ENCODE data around the gene ZNF593. TPM values are rescaled to one million over a fixed set of nuclear protein-coding genes. Genes with fewer than 3 reads are reported as not detected.
A peak's percentile ranks its signal among the peaks of the same experiment; 100 is the strongest.

The ZNF593 gene
- total RNA-seq, 1 experiment from 2014 or later = 26.4 TPM

- no peak for DNase-seq (ENCODE audit: low read depth)
These were observed 532 bp upstream of the ZNF593 start for GRCh38 chr1:26169198-26169554.

- no peak for DNase-seq (ENCODE audit: low read depth)
These were observed 739 bp downstream of the ZNF593 start for GRCh38 chr1:26170472-26170821.

DNA sequence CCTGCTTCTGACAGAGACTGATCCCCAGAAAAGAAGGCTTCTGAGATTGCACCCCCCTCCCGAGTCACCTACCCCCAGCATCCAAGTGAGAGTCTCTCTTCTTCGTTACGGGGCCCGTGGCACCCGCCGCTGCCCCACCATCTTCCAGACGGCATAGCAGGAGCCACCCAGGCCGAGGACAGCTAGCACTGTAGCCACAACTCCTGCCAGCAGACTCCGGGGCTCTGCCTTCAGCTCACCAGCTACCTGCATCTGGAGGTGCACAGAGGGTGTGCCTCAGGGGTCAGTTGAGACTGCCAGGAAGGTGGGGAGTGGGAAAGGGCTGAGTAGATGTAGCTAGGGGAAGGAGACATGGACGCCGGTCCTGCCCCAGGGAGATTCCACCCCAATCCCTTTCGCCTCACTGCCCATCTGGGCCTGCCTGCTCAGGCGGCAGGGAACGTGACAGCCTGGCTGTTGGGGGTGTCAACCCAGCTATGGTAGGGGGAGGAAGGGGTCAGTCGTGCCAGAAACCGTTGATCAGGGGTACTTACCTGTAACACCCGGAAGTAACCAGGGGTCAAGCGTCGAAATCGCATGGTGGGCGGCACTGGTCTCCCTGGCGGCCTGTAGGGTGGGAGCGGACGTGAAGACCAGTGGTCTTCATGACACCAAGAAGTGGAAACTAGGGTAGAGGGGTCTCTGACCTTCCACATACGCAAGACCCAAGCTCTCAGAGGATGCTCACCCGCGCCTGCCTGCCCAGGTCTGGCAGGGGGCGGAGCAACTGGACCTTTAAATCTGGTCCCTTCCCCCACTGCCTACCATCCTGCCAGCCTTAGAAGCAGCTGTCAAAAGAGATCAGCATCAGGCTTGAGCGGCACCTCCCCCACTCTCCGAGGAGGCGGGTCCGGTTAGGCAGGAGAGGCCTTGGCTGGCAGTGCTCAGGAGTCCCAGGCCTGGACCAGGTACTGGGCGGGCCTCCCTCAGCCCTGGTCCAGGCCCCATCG is 1.7 kb downstream of the ZNF593 start, which contains the start of gene ZNF593OS:
ZNF593OS (minus strand) TSS at position 749 of the 989 bp plus-strand sequence; CDS start at position 578, 171 bp downstream.
- DNase-seq (ENCODE audit: low read depth) = no peak

DNA sequence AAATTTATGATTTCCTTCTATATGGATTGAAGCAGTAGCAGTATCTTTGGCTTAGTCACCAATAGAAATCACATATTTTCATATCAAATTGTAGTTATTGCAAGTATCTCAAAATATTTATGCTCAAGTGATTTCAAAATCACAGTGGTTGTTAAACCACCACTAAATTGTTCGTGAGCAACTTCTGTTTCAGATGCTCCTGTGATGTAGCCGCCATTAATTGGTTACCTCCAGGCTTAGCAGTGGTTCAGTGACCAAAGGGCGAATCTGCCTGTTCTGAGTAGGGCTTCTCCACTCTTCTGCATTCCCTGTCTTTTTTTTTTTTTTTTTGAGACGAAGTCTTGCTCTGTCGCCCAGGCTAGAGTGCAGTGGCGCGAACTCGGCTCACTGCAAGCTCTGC is 5.6 kb downstream of the ZNF593 start:
- DNase-seq (ENCODE audit: low read depth) = no peak

DNA sequence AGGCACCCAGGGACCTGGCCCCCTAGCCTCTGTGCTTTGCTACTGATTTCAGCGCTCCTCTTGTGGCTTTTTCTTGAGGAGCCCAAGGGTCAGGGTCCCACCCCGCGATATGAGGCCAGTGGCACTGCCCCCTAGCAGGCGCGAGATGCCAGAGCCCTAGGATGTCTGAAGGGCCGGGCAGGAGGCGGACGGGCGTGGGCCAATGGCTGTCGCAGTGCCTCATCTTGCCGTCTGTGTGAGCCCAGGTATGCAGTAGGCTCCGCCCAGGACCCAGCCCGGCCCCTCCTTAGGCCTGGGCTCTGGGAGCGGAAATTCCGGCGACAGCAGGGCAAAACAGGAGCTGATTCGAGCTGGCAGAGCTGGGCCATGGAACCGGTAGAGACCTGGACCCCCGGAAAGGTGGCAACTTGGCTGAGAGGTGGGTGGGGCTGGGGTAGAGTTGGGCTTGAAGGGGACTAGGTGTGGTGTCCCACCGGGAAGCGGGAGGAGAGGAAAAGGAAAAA is 7.5 kb downstream of the ZNF593 start, which contains the start of gene CNKSR1:
CNKSR1 (plus strand) TSS at position 310 of the 503 bp plus-strand sequence; CDS start at position 367, 57 bp downstream.
- no peak for DNase-seq (ENCODE audit: low read depth)

DNA sequence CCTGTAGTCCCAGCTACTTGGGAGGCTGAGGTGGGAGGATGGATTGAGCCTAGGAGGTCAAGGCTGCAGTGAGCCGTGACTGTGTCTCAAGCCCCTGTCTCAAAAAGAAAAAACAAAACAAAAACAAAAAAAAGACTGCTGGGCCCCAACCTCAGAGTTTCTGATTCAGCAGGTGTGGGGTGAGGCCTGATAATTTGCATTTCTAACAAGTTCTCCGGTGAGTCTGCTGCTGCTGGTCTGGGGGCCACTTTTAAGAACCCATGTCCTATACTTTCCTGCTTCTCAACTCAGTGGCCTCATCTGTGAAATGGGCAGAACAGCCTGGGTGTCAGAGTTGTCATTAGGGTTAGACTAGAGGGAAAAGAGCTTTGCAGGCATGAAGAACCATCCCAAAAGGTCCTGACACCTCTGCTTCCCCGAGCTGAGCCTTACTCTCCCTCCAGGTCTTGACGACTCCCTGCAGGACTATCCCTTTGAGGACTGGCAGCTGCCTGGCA is 10.3 kb downstream of the ZNF593 start:
- no peak for DNase-seq (ENCODE audit: low read depth)

DNA sequence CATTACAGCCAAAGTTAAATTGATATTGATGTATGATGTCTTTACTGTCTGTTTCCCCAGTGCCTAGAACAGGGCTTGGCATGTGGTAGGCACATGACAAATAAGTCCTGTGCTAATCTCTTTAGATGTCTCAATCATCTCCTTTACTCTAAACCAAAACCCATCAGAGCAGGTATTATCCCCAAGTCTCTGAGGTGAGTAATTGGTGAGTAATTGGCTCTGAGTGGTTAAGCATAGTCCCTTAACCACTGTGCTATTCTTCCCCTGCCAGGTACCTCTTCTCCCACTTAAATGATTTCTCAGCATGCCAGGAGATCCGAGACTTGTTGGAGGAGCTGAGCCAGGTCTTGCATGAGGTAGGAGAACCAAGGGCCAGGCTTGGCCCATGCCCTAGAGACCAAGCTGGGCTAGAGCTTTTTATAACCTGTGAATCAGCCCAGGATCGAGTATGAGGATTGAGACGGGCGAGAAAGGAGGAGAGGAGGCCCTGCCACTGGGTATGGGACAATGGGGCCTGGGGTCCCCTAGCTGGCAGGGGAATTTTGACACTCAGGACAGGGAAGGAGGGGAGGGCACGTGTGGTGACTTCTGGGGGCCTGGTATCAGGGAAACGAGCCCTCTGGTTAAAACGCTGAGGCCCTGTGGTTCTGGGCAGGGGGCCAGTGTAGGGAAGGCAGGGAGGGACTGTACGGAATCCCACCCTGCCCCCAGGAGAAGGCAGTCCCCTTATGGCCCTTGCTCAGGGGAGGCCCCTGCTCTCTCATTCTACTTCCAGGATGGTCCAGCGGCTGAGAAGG is 12.1 kb downstream of the ZNF593 start:
- DNase-seq (ENCODE audit: low read depth) = no peak

DNA sequence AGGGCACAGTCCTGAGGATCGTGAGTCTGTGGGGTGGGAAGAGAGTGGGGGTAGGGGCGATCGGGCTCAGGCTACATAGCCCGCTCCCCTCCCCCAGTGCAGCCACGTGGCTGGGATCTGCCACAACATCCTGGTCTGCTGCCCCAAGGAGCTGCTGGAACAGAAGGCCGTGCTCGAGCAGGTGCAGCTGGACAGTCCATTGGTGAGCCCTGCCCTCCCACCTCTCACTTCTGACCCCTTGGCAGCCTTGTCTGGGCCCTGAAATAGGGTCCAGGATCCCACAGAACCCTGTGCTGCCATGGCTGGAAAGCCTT is 12.6 kb downstream of the ZNF593 start:
- DNase-seq (ENCODE audit: low read depth) = no peak

- DNase-seq (ENCODE audit: low read depth) = no peak
These were observed 14.4 kb downstream of the ZNF593 start for GRCh38 chr1:26184086-26184485.

DNA sequence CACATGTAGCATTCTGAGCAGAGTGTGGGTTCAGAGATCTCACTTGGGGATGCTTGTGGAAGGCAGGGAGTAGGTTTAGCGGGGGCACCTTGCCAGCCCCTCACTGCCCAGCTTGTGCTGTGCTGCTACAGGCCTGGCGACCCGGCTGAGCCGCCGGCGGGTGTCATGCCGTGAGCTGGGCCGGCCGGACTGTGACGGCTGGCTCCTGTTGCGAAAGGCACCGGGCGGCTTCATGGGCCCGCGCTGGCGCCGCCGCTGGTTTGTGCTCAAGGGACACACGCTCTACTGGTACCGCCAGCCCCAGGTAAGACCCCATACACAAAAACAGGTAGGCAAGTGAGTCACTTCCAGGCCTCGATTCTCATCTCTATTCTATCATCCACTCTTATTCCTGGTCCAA is 15.2 kb downstream of the ZNF593 start:
- DNase-seq (ENCODE audit: low read depth) = no peak

DNA sequence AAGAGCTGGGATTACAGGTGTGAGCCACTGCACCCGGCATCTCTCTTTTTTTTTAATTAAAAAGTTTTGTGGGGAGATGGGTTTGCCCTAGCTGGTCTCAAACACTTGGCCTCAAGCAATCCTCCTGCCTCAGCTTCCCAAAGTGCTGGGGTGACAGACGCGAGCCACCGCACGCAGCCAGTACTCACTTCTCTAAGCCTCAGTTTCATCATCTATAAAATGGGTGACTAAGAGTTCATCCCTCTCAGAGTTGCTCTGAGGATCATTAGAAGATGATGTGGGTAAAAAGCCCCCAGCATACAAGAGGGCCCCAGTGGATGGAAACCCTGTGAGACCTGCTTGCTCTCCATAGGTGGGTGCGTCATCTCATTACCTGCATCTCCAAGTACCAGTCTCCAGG is 18.2 kb downstream of the ZNF593 start:
- no peak for DNase-seq (ENCODE audit: low read depth)

DNA sequence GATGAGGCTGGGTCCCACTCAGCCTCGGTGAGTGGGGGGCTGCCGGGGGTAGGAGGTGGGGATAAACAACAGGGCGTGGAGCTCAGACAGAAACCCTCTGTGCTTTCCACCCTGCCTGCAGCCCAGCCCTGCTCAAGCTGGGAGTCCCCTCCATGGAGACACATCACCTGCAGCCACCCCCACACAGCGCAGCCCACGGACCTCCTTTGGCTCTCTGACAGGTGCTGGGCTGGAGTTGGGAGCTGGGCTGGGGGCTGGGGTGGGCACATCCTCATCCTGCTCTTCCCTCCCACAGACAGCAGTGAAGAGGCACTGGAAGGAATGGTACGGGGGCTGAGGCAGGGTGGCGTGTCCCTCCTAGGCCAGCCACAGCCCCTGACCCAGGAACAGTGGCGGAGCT is 18.8 kb downstream of the ZNF593 start:
- DNase-seq (ENCODE audit: low read depth) = no peak

GRCh38 chr1:26189331-26189730 is 19.6 kb downstream of the ZNF593 start:
- no peak for DNase-seq (ENCODE audit: low read depth)

DNA sequence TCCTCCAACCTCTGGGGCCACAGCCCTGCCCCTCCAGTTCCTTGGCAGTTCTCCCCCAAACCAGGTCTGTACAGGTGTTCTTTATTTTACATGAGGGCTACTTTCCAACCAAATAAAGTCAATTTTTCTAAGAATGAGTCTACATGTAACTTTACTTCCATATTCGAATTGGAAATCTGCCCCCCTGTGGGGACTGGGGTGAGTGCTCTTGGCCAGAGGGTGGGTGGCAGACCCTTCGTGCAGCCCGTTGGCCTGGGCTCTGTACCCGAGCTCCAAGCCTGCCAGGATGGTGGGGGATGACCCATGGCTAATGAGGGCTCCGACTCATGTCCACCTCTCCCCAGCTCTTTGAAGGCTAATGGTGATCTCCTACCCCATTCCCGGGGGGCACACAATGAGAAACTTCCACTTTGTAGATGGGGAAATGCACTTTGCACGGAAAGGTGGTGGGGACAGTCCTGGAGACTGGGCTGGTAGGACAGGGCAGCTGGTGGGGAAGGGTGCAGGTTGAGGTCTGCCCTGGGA is 20.1 kb downstream of the ZNF593 start:
- no peak for DNase-seq (ENCODE audit: low read depth)

DNA sequence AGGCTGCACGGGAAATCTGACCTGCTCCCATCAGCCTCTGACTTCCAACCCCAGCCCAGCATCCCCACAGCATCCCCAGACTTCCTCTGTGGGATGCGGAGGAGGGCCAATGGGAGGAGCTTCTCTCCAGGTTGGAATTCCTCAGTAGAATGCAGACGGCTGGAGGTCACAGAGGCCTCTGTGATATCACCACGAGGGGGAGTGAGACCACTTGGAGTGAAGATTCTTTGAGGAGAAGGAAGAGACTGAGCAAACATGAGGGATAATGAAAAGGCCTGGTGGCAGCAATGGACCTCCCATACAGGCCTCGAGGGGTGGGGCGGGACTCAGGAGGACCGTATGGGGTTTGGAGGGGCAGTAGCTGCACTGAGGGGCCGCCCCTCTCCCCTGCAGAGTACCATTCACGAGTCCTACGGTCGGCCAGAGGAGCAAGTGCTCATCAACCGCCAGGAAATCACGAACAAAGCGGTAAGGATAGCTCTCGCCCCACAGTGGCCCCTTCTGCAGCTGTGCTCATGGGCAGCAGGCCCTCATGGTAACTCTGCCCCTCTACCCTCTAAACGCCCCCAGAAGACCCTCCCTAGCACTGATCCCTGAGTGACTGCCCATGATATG is 20.8 kb downstream of the ZNF593 start, which contains the start of gene CATSPER4:
CATSPER4 (plus strand) TSS at position 230 of the 615 bp plus-strand sequence; CDS start at position 256, 26 bp downstream.
- peak; percentile 40 for DNase-seq (ENCODE audit: low read depth)

DNA sequence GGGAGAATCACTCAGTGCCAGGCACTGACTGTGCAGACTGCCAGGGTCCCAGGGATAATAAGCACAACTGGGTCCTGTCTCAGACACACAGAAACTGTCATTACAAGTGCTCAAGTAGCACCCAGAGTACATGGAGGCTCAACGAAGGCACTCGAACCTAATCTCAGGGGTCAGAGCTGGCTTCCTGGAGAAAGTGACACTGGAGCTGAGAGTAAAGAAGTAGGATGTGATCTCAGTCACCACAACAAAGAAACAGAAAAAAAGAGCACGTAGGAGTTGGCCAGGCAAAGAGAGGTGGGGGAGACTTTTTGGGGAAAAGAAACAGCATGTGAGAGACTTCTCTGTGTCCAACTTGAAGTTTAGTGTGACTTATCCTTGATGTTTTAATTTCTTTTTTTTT is 22.0 kb downstream of the ZNF593 start:
- no peak for DNase-seq (ENCODE audit: low read depth)

- DNase-seq (ENCODE audit: low read depth) = no peak
These were observed 26.1 kb downstream of the ZNF593 start for GRCh38 chr1:26195805-26196204.

GRCh38 chr1:26197301-26197700 is 27.6 kb downstream of the ZNF593 start:
- DNase-seq (ENCODE audit: low read depth) = no peak

GRCh38 chr1:26197813-26198212 is 28.1 kb downstream of the ZNF593 start:
- no peak for DNase-seq (ENCODE audit: low read depth)

DNA sequence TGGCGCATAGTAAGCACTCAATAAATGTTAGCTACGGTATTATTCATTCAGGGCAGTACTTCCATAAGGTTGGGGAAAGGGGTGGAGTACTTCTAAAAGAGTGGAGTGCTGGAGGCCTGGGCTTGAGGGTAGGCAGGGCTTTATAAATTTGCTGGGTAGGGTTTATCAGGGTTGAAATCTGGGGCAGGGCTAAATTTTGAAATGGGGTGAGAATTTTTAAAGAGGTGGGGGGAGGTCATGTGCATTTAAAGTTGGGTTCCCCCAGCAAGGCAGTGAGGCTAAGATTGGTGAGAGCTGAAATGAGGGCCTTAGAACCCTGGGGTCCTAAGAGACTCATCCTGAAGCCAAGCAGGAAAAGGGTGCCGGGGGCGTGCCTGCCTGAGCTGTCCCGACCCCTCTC is 30.7 kb downstream of the ZNF593 start:
- DNase-seq (ENCODE audit: low read depth) = no peak

DNA sequence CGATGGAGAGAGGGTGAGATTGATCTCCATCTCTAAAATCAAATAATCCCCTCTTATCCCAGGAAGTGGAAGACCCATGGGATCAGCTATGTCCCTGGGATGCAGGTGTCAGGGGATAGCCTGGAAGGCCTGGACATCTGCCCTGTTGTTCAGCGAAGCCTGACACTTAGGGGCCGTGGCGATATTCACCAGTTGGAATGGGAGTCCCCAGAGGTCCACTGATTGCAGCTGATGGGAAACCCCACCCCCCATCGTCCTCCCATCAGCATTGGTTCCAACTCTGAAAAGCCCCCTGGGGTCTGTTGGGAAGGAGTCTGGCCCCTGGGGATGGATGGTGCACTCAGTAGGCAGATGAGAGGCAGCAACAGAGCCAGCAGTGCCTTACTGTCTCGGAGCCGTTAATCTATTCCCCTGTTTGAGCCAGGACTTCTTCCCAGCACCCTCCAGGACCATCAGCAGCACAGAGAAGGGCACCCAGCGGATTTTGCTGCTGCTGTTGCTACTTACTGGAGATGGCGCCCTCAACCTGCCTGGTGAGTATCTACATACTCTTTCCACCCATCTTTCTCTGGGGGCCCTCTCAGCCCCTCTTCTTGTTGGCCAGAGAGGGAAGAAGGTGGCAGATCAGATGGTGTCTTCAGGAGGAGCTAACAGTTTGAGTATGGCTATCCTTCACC is 34.1 kb downstream of the ZNF593 start:
- no peak for DNase-seq (ENCODE audit: low read depth)
